Measurements from ENCODE around the gene LRRC7.
"Not testable (repeated sequence)": the region's sequence is repeated elsewhere in the genome, so short reads cannot be mapped to it uniquely, and the experiment has no call there.

Gene LRRC7

GRCh38 chr1:69930396-69930795 is 362.7 kb downstream of the LRRC7 start:
- Histone ChIP-seq H3K4me3 (ENCODE audit: insufficient read depth, low read depth, low read length) (no peak overlapping the region), H3K36me3 (ENCODE audit: control insufficient read depth, insufficient read depth, low read length) (no peaks in the 10 kb centered on the region), H3K9me3 (ENCODE audit: control insufficient read depth, low read length) (no peaks in the 10 kb centered on the region), H3K27ac (ENCODE audit: insufficient read depth, low read depth, low read length, poor library complexity, severe bottlenecking) (no peak overlapping the region), H3K27me3 (ENCODE audit: control insufficient read depth, insufficient read depth, low read length, poor library complexity, severe bottlenecking) (no peaks in the 10 kb centered on the region), H3K4me1 (ENCODE audit: control insufficient read depth, insufficient read depth, low read length) (no peaks in the 10 kb centered on the region)
- WGBS, 2 experiments, result 96 to 97% methylated on average over 2 of the region's 2 CpGs

GRCh38 chr1:69932760-69933159 is 365.0 kb downstream of the LRRC7 start:
- no peak overlapping the region for H3K4me3 ChIP-seq (ENCODE audit: insufficient read depth, low read depth, low read length)
- WGBS, 2 experiments, result 92 to 93% methylated on average over 3 of the region's 3 CpGs

GRCh38 chr1:69940231-69940630 is 372.5 kb downstream of the LRRC7 start:
- Histone ChIP-seq H3K36me3 (ENCODE audit: control insufficient read depth, insufficient read depth, low read length) (no peaks in the 10 kb centered on the region), H3K27ac (ENCODE audit: insufficient read depth, low read depth, low read length, poor library complexity, severe bottlenecking) (no peak overlapping the region), H3K27me3 (ENCODE audit: control insufficient read depth, insufficient read depth, low read length, poor library complexity, severe bottlenecking) (no peaks in the 10 kb centered on the region), H3K4me1 (ENCODE audit: control insufficient read depth, insufficient read depth, low read length) (no peaks in the 10 kb centered on the region), H3K9me3 (ENCODE audit: control insufficient read depth, low read length) (no peaks in the 10 kb centered on the region), H3K4me3 (ENCODE audit: insufficient read depth, low read depth, low read length) (no peak overlapping the region)
- WGBS, 2 experiments, result 91 to 95% methylated on average over 6 of the region's 6 CpGs

More at GRCh38 chr1:69932760-69933159, 365.0 kb downstream of the LRRC7 start:
- Histone ChIP-seq H3K27ac (ENCODE audit: insufficient read depth, low read depth, low read length, poor library complexity, severe bottlenecking) (no peak overlapping the region), H3K27me3 (ENCODE audit: control insufficient read depth, insufficient read depth, low read length, poor library complexity, severe bottlenecking) (no peaks in the 10 kb centered on the region), H3K36me3 (ENCODE audit: control insufficient read depth, insufficient read depth, low read length) (no peaks in the 10 kb centered on the region), H3K4me1 (ENCODE audit: control insufficient read depth, insufficient read depth, low read length) (no peaks in the 10 kb centered on the region), H3K9me3 (ENCODE audit: control insufficient read depth, low read length) (no peaks in the 10 kb centered on the region)

GRCh38 chr1:69940816-69941215 is 373.1 kb downstream of the LRRC7 start:
- Histone ChIP-seq H3K27me3 (ENCODE audit: control insufficient read depth, insufficient read depth, low read length, poor library complexity, severe bottlenecking) (no peaks in the 10 kb centered on the region), H3K27ac (ENCODE audit: insufficient read depth, low read depth, low read length, poor library complexity, severe bottlenecking) (no peak overlapping the region), H3K4me3 (ENCODE audit: insufficient read depth, low read depth, low read length) (no peak overlapping the region), H3K4me1 (ENCODE audit: control insufficient read depth, insufficient read depth, low read length) (no peaks in the 10 kb centered on the region), H3K36me3 (ENCODE audit: control insufficient read depth, insufficient read depth, low read length) (no peaks in the 10 kb centered on the region), H3K9me3 (ENCODE audit: control insufficient read depth, low read length) (no peaks in the 10 kb centered on the region)
- 95 to 97% methylated on average over 2 of the region's 3 CpGs for WGBS, 2 experiments

- Histone ChIP-seq H3K9me3 (ENCODE audit: control insufficient read depth, low read length) (no peaks in the 10 kb centered on the region), H3K4me1 (ENCODE audit: control insufficient read depth, insufficient read depth, low read length) (no peaks in the 10 kb centered on the region), H3K4me3 (ENCODE audit: insufficient read depth, low read depth, low read length) (no peak overlapping the region), H3K27ac (ENCODE audit: insufficient read depth, low read depth, low read length, poor library complexity, severe bottlenecking) (no peak overlapping the region), H3K27me3 (ENCODE audit: control insufficient read depth, insufficient read depth, low read length, poor library complexity, severe bottlenecking) (no peaks in the 10 kb centered on the region), H3K36me3 (ENCODE audit: control insufficient read depth, insufficient read depth, low read length) (no peaks in the 10 kb centered on the region)
- 94 to 100% methylated on average over 2 to 3 of the region's 3 CpGs for WGBS, 2 experiments
These were observed 375.3 kb downstream of the LRRC7 start for GRCh38 chr1:69943030-69943429.

GRCh38 chr1:69946935-69947334 is 379.2 kb downstream of the LRRC7 start:
- no peaks in the 10 kb centered on the region for H3K36me3 ChIP-seq (ENCODE audit: control insufficient read depth, insufficient read depth, low read length)
- no peak overlapping the region for H3K4me3 ChIP-seq (ENCODE audit: insufficient read depth, low read depth, low read length)
- H3K4me1 ChIP-seq (ENCODE audit: control insufficient read depth, insufficient read depth, low read length), result no peaks in the 10 kb centered on the region
- WGBS, 2 experiments, result 86% methylated on average over 2 of the region's 2 CpGs
- H3K27ac ChIP-seq (ENCODE audit: insufficient read depth, low read depth, low read length, poor library complexity, severe bottlenecking), result no peak overlapping the region
- H3K27me3 ChIP-seq (ENCODE audit: control insufficient read depth, insufficient read depth, low read length, poor library complexity, severe bottlenecking), result no peaks in the 10 kb centered on the region
- H3K9me3 ChIP-seq (ENCODE audit: control insufficient read depth, low read length), result no peaks in the 10 kb centered on the region

- Histone ChIP-seq H3K27me3 (ENCODE audit: control insufficient read depth, insufficient read depth, low read length, poor library complexity, severe bottlenecking) (no peaks in the 10 kb centered on the region), H3K27ac (ENCODE audit: insufficient read depth, low read depth, low read length, poor library complexity, severe bottlenecking) (no peak overlapping the region), H3K4me1 (ENCODE audit: control insufficient read depth, insufficient read depth, low read length) (peaks cover 3% of the 10 kb centered on the region), H3K4me3 (ENCODE audit: insufficient read depth, low read depth, low read length) (no peak overlapping the region), H3K9me3 (ENCODE audit: control insufficient read depth, low read length) (no peaks in the 10 kb centered on the region), H3K36me3 (ENCODE audit: control insufficient read depth, insufficient read depth, low read length) (no peaks in the 10 kb centered on the region)
- WGBS, 2 experiments, result 69 to 93% methylated on average over 2 to 3 of the region's 3 CpGs
These were observed 380.1 kb downstream of the LRRC7 start for GRCh38 chr1:69947837-69948236.

- Histone ChIP-seq H3K27ac (ENCODE audit: insufficient read depth, low read depth, low read length, poor library complexity, severe bottlenecking) (no peak overlapping the region), H3K27me3 (ENCODE audit: control insufficient read depth, insufficient read depth, low read length, poor library complexity, severe bottlenecking) (no peaks in the 10 kb centered on the region), H3K9me3 (ENCODE audit: control insufficient read depth, low read length) (no peaks in the 10 kb centered on the region), H3K4me3 (ENCODE audit: insufficient read depth, low read depth, low read length) (no peak overlapping the region), H3K4me1 (ENCODE audit: control insufficient read depth, insufficient read depth, low read length) (peaks cover 4% of the 10 kb centered on the region), H3K36me3 (ENCODE audit: control insufficient read depth, insufficient read depth, low read length) (no peaks in the 10 kb centered on the region)
- WGBS, 2 experiments, result 67 to 88% methylated on average over 1 of the region's 1 CpG
These were observed 385.0 kb downstream of the LRRC7 start for GRCh38 chr1:69952676-69953075.

- not testable (repeated sequence) for H3K27me3 ChIP-seq (ENCODE audit: control insufficient read depth, insufficient read depth, low read length, poor library complexity, severe bottlenecking); H3K4me3 ChIP-seq (ENCODE audit: insufficient read depth, low read depth, low read length); H3K9me3 ChIP-seq (ENCODE audit: control insufficient read depth, low read length); H3K4me1 ChIP-seq (ENCODE audit: control insufficient read depth, insufficient read depth, low read length); H3K36me3 ChIP-seq (ENCODE audit: control insufficient read depth, insufficient read depth, low read length); H3K27ac ChIP-seq (ENCODE audit: insufficient read depth, low read depth, low read length, poor library complexity, severe bottlenecking)
- WGBS, 2 experiments, result 76 to 100% methylated on average over 1 to 2 of the region's 2 CpGs
These were observed 394.7 kb downstream of the LRRC7 start for GRCh38 chr1:69962452-69962851.

GRCh38 chr1:69967245-69967766 is 399.6 kb downstream of the LRRC7 start:
- H3K4me1 ChIP-seq (ENCODE audit: control insufficient read depth, insufficient read depth, low read length), result no peaks in the 10 kb centered on the region
- no peak overlapping the region for H3K27ac ChIP-seq (ENCODE audit: insufficient read depth, low read depth, low read length, poor library complexity, severe bottlenecking)
- no peaks in the 10 kb centered on the region for H3K27me3 ChIP-seq (ENCODE audit: control insufficient read depth, insufficient read depth, low read length, poor library complexity, severe bottlenecking)
- 87 to 93% methylated on average over 3 of the region's 3 CpGs for WGBS, 2 experiments
- no peaks in the 10 kb centered on the region for H3K9me3 ChIP-seq (ENCODE audit: control insufficient read depth, low read length)
- H3K36me3 ChIP-seq (ENCODE audit: control insufficient read depth, insufficient read depth, low read length), result no peaks in the 10 kb centered on the region
- no peak overlapping the region for H3K4me3 ChIP-seq (ENCODE audit: insufficient read depth, low read depth, low read length)

GRCh38 chr1:69976896-69977295 is 409.2 kb downstream of the LRRC7 start:
- Histone ChIP-seq H3K36me3 (ENCODE audit: control insufficient read depth, insufficient read depth, low read length) (no peaks in the 10 kb centered on the region), H3K27me3 (ENCODE audit: control insufficient read depth, insufficient read depth, low read length, poor library complexity, severe bottlenecking) (no peaks in the 10 kb centered on the region), H3K4me1 (ENCODE audit: control insufficient read depth, insufficient read depth, low read length) (no peaks in the 10 kb centered on the region), H3K27ac (ENCODE audit: insufficient read depth, low read depth, low read length, poor library complexity, severe bottlenecking) (no peak overlapping the region), H3K4me3 (ENCODE audit: insufficient read depth, low read depth, low read length) (no peak overlapping the region), H3K9me3 (ENCODE audit: control insufficient read depth, low read length) (no peaks in the 10 kb centered on the region)
- WGBS, 2 experiments, result 84 to 90% methylated on average over 2 to 3 of the region's 3 CpGs
